HL-60/S4 (cell line): ENCODE measurements around the gene RP9.
"Not testable (repeated sequence)": the region's sequence is repeated elsewhere in the genome, so short reads cannot be mapped to it uniquely, and the experiment has no call there.

Experiments
- in situ Hi-C: fragments of 300-500 bp; cut with MboI; formaldehyde crosslinking; loops from 2 replicates; pipeline ENCODE4 v1.14.3; 2022; ENCODE audit warnings: low sequenced_read_pairs

RP9 gene

GRCh38 chr7:33107136-33108066, 1.8 kb downstream of the RP9 start:
- in situ Hi-C loops: no loop called here

DNA sequence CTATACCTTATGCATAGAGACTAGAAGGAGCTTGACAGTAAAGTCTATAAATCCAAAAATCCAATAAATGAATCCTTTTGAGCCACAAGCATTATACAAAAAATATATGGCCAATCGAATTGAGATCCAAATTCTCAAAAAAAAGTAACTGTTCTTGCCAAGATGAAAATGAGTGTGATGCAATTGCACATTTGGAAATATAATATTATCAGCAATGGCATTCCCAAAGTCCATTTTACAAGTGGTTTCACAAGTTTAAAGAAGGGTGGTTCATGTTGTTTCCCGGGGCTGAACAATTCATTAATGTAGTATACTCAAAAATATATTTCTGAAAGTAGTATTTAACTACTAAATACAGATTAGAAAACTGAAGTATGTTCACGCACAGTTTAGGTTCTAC, 7.3 kb downstream of the RP9 start:
- in situ Hi-C loops: no loop called here

DNA sequence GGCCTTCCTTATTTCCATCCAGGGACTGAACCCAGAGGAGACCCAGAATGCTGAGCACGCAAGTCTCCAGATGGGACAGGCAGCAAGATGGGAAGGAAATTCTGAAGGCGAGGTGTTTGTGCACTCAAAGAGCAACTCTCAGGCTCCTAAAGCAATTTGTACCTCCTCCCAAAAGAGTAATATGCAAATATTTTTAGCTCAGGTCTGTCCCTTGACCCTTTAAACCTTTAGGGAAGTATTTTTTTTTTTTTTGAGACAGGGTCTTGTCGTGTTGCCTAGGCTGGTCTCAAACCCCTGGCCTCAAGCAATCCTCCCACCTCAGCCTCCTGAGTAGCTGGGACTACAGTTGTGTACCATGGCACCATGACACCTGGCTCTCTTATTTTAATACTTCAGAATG, 8.4 kb downstream of the RP9 start:
- in situ Hi-C loops: no loop called here

DNA sequence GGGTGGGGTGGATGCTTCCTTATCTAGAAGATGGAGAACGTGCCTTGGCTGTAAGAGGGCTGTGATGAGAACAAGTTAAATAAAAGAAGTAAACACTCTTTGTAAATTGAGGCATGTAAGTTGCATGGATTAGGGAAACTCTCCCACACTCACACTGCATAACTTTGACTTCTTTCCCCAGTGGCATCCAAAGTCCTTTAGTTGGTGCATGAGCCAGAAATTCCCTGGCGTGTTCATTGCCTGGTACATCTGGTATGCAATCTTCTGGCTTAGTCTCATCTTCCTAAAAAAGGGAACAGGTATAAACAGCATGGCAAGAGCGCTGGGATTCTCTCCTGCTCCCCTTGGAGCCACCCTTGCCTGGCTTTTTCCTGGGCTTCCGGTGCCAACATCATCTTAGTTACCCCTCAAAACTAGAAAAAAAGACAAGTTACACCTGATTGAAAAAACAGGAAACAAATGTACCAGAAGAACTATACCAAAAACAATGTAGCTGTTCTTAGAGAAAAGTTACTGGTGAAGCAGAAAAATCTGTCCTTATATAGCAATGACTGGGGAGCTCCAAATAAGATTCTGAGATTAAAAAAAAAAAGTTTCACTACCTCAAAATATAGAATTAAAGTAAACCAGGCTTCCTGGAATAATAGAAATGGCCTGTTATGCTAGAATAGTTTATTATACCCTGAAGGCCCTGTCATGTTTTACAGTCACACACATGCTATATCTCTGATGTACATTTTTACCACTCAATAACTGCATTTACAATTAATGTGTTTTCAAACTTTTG, 9.9 kb downstream of the RP9 start:
- in situ Hi-C loops: no loop called here

DNA sequence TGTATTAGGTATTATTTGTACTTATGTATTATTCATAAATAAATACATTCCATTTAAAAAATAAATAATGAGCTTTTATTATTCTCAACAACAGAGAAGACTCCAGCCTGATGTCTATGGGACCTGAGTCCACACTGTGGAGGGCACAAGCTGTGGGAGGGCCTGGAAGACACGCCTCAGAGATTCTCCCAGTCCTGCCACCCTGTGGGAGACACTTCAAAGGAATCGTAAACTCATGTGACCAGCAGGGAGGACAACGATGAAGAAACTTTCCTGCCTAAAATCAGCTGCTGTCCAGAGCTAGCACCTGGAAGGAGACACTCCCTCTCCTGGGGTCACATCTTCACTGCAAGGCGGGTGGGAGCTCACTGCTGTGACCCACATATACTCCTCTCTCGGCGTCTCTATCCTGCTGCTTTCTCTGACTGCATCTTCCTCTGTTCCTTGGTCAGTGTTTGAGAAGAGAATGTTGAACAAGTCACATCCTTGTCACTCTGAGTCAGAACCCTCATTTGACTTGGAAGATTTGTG, 14.4 kb downstream of the RP9 start:
- in situ Hi-C loops: not testable (repeated sequence)

DNA sequence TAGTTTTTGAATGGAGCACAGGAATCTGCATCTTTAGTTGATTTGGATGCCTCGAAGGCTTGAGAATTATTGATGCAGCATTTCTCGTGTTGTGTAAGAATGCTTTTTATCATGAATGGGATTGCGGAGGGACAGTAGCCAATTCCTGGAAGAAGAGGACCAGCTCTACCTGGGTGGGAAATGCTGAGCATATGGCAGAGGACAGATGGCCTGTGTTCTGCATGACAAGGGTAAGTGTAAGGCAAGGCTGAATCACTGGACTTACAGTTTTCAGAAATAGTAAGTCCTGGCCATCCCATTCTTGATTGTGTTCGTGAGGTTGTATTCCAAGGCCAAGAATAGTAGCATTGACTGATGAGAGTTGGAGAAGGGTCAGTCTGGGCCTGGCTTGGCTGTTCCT, 15.9 kb downstream of the RP9 start:
- in situ Hi-C loops: no loop called here

- in situ Hi-C loops: no loop called here
These were observed 17.5 kb downstream of the RP9 start for GRCh38 chr7:33091641-33092191.

- in situ Hi-C loops: no loop called here
These were observed 18.1 kb downstream of the RP9 start for GRCh38 chr7:33091111-33091531.

DNA sequence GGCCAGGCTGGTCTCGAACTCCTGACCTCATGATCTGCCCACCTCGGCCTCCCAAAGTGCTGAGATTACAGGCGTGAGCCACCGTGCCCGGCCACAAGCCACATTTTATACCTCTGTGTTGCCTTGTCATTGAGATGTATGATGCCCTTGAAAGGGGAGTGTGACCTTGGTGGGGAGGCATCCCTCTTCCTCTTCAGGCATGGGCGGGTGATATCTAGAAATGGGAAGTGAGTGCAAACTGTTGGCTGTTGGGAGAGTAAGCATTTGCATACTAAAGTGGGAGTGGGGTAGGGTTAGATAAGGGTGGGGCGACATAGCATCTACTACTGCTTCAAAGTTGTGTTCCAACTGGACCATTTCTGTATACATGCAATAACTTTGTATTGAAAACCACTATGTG, 20.1 kb downstream of the RP9 start:
- in situ Hi-C loops: no loop called here

GRCh38 chr7:33087858-33088257, 21.3 kb downstream of the RP9 start:
- in situ Hi-C loops: no loop called here

- in situ Hi-C loops: no loop called here
These were observed 21.8 kb downstream of the RP9 start for GRCh38 chr7:33087356-33087755.

GRCh38 chr7:33079763-33080690, 29.2 kb downstream of the RP9 start:
- in situ Hi-C loops: no loop called here

GRCh38 chr7:33079096-33079495, 30.1 kb downstream of the RP9 start:
- in situ Hi-C loops: no loop called here

DNA sequence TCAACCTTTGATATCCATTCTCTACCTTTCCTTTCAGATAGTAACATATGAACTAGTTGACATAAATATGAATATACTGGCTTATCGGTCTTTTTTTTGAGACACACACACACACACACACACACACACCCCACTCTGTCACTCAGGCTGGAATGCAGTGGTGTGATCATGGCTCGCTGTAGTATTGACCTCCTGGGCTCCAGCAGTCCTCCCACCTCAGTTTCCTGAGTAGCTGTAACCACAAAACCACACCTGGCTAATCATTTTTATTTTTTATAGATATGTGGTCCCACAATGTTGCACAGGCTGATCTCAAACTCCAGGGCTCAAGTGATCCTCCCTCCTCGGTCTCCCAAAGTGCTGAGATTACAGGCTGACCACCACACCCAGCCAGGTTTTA, 32.5 kb downstream of the RP9 start:
- in situ Hi-C loops: no loop called here

DNA sequence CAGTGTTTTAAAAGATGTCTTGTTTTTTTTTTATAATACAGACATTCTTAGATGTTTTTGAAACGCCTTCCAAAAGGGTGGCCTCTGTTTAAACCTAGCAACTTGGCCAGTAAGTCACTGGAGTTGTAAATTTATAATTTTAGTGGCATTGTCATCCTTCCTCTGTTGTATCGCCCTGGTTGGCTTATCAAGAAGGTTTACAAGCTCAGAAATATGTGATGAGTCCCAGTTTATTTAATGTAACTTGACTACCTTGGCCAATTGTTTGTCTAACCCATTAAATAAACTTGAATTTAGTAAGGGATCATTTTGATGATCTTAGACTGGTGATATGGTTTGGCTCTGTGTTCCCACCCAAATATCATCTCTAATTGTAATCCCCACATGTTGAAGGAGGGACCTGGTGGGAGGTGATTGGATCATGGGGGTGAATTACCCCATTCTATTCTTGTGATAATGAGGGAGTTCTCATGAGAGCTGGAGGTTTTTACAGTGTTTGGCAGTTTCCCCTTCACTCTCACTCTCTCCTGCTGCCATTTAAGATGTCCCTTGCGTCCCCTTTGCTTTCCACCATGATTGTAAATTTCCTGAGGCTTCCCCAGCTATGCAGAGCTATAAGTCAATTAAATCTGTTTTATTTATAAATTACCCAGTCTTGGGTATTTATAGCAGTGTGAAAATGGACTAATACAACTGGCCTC, 33.2 kb downstream of the RP9 start:
- in situ Hi-C loops: no loop called here

DNA sequence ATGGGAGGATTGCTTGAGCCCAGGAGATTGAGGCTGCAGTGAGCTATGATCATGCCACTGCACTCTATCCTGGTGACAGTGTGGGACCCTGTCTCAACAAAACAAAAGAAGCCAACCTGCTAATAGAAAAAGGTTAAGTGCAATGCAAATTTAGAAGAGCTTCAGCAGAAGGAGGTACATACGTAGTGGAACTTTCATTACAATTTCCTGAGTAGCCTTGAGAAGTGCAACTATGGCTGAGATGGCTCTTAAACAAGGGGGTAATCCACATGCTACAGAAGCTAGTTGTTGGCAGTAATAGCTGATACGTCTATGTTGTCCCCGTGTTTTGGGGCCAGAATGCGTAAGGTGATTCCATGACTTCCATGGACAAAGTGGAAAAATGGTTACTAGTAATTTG, 36.0 kb downstream of the RP9 start:
- in situ Hi-C loops: no loop called here

GRCh38 chr7:33072471-33072870, 36.7 kb downstream of the RP9 start:
- in situ Hi-C loops: no loop called here

- in situ Hi-C loops: no loop called here
These were observed 38.4 kb downstream of the RP9 start for GRCh38 chr7:33070831-33071230.

- in situ Hi-C loops: no loop called here
These were observed 38.9 kb downstream of the RP9 start for GRCh38 chr7:33070277-33070676.

- in situ Hi-C loops: no loop called here
These were observed 41.3 kb downstream of the RP9 start for GRCh38 chr7:33067921-33068320.
